RKO (cell line): ENCODE results near the gene PSD.

ENCODE experiments used
- DNase-seq: peaks from one replicate; pipeline ENCODE4 v3.0.0-alpha.2; 2016; ENCODE audit warnings: low spot score

Gene PSD

GRCh38 chr10:102420181-102420713, 1.7 kb upstream of the PSD start:
- DNase-seq = peak; percentile 26

GRCh38 chr10:102419269-102420180, 940 bp upstream of the PSD start:
- DNase-seq = peak; percentile 38

DNA sequence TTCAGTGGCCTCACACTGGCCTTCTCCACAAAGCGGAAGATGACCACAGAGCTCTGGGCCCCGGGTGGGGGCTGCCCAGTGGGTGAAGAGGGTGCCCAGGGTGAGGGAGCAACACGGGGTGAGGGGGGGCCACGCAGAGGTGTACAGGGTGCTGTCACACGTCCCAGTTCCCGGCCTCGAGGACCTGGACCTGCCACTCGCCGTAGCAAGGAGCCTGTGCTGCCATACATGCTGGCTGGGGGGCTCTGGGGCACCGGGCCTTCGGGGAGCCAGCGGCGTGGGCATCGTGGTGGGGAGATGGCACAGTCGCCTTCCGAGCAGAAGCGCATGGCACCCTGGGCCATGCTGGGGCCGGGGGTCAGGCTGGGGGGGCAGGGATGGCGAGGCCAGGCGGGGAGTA, 1.9 kb downstream of the PSD start:
- no peak for DNase-seq

- no peak for DNase-seq
Observed at GRCh38 chr10:102416283-102416682, 2.3 kb downstream of the PSD start.

DNA sequence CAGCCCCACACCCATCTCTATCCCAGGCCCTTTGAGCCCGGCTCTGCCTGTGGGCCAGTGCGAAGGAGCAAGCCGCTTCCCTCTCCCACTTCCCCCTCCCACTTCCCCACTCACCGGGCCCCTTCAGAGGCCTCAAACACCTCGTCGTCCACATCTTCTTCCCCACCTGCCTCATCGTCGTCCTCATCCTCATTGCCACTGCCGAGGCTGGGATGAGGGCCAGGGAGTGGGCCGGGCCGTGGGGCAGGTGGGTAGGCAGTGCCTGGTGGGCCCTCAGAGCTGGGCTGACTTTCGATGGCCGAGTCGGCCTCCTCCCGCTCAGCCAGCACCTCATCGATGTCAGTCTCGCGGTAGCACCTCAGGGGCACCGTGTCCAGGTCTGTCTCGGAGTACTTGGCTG, 3.8 kb downstream of the PSD start:
- DNase-seq = no peak

- no peak for DNase-seq
Observed at GRCh38 chr10:102413806-102414561, 4.6 kb downstream of the PSD start.

DNA sequence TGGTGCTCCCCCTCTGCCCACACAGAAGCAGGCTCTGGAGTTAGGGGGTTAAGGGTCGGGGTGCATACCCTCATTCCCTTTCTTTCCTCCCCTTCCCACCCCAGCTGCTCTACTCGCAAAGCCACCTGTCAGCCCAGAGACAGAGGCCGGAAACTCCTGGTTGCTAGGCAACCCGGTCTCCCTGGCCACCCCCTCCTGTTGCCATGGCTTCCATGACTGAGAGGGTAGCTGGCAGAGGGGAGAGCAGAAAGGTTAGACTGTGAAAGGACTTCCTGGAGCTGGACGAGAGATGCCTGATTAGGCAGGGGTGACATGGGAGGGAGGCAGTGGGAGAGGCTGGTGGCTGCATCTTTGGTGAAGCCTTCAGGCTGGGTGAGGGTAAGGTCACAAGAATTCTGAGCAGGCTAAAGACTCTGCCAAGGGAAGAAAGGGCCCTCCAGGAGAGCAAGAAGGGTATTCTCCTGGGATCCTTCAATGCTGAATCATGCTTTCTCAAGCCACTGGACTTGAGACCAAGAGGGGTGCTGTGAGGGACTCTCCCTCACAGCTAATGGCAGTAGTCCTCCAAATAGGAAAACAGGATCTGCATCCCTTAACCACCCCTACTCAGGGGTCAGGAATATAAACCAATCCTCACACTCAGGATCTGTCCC, 5.4 kb downstream of the PSD start:
- DNase-seq = peak; percentile 44

DNA sequence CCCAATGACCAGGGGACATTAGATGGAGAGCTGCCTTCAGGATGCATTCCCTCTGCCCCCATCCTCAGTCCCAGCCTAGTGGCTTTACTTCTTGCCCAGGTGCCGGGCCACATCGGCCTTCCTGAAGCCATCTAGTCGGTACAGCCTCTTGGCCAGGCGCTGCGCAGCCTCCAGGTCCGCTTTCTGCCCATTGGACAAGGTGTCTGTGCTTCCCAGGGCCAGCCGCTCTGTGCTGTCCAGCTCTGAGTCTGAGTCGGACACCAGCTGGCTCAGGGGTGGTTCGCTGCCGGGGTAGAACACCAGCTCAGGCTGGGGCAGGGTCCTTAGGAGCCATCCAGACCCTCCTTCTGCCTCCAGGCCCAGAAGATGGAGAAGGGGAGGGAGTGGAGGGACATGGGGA, 6.3 kb downstream of the PSD start:
- DNase-seq = no peak

GRCh38 chr10:102411341-102412255, 7.0 kb downstream of the PSD start:
- no peak for DNase-seq

- no peak for DNase-seq
Observed at GRCh38 chr10:102410429-102411073, 8.0 kb downstream of the PSD start.

DNA sequence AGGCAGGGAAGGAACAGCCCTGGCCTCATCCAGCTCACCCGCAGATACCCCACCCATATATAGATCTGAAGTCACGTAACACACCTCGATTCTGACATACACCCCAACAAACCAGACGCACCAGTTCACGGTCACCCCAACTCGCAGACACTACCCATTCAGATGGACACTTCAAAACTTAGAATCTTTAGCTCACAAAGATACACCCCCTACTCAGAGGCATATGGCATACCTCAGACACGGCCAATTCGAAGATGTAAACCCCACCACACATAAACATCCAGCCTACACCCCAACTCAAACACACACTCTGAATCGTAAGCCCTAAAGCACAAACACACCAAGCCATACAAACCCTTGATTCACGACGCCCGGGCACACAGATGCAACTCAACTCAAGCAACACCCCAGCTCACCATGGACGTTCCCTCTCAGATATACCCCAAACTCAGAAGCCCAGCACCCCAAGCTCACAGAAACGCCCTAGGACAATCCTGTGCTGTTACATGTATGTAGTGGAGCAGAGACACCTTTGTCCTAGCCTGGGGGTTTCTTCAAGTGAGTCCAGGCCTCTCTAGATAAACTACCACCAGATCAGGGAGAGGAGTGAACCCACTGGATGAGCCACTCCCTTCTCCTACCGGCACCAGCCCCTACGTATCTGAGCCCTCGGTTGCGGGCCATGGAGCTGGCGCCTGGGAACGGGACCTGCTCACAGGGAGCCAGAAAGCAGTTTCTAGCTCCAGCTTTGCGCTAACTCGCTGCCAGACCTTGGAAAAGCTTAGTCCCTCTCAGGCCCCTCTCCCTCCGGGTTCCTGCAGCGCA, 8.8 kb downstream of the PSD start:
- DNase-seq = no peak

GRCh38 chr10:102408728-102409603, 9.6 kb downstream of the PSD start:
- no peak for DNase-seq

- DNase-seq = no peak
Observed at GRCh38 chr10:102408131-102408727, 10.4 kb downstream of the PSD start.

DNA sequence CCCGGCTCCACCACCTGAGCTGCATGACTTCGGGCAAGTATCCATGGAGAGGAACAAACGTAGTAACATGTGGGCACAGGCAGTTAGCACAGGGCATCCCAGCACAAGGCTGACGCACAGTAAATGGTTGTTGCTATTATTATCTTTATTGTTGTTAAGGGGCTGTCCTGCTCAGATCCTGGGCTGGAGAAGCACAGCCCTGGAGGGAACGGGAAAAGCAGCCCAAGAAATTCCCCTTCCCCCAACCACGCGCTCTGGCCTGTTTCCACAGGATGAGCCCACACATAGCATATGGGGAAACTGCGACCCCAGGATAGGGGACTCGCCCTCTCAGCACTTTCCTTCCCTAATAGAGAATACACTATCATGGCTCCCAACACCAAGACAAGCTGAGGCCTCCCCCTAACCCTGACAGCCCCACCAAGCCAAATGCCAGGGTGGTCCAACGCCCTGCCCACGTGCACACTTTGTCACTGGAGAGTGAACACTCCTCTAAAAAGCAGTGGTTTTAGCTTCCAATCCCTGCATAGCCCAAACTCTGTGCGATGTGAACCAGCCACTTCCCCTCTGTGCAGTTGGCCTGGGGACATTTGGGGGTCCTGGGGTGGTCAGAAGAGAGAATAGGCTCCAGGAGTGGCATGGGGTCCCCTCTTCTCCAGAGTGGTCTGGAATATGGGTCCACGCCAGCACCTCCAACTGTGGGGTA, 11.0 kb downstream of the PSD start:
- no peak for DNase-seq

- DNase-seq = no peak
Observed at GRCh38 chr10:102406815-102407214, 11.8 kb downstream of the PSD start.

DNA sequence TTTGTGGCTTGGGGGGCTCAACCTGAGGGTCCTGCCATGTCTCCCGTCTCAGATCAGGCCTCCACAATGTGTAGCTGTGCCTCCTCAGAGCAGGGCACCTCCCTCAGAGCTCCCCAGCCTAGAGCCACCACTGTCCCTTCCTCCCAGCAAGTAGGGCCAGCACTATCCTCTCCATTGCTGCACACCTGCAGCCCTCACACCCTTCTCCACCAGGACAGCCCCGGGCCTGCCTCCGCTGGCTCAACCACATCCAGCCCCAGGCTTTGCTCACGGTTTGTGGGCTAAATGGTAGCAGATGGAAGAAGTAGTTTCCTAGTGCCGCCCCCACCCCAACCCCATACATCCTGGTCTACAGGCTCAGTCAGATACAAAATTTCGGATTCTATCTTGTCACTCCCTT, 13.0 kb downstream of the PSD start:
- no peak for DNase-seq

- no peak for DNase-seq
Observed at GRCh38 chr10:102405108-102405571, 13.4 kb downstream of the PSD start.
